Non-pigmented ciliary epithelial cell (primary cell): ENCODE data around the gene CHAF1B.

Experiments
- DNase-seq: peaks from one replicate; pipeline ENCODE4 v3.0.0-alpha.2; 2010; ENCODE audit warnings: low read depth

CHAF1B gene

GRCh38 chr21:36463991-36464390, 78.8 kb downstream of the CHAF1B start:
- no peak for DNase-seq

GRCh38 chr21:36464590-36464989, 79.4 kb downstream of the CHAF1B start:
- DNase-seq = no peak

- DNase-seq = no peak
Measured at GRCh38 chr21:36465478-36465877, 80.3 kb downstream of the CHAF1B start.

- DNase-seq = no peak
Measured at GRCh38 chr21:36466061-36466511, 80.9 kb downstream of the CHAF1B start.
